Measurements from ENCODE around the gene PLA2G4B.

GRCh38 chr15:41881920-41882688 lies 43.5 kb downstream of the PLA2G4B start:
- no peak for TF ChIP-seq CTCF (IDR thresholded peaks at IDR 0.05; ENCODE audit: poor library complexity)
- no peak for TF ChIP-seq EZH2 (IDR thresholded peaks at IDR 0.05; ENCODE audit: borderline replicate concordance)
